Sigmoid colon (tissue), 7 donors: ENCODE data around the gene SLC35F1. TPM values are rescaled to one million over a fixed set of nuclear protein-coding genes. Genes with fewer than 3 reads are reported as not detected.

ENCODE experiments used
- DNase-seq: peaks from one replicate; pipeline ENCODE4 v3.0.0-alpha.2; 2019
- H3K27ac ChIP-seq, 4 donors: fragments of 200-600 bp; sonication (generic); one replicate each; pipeline ENCODE4 v1.5.1; 2016 to 2019; ENCODE audit warnings: mild to moderate bottlenecking in 1 of 4
- H3K27me3 ChIP-seq, 3 donors: fragments of 200-600 bp; sonication (generic); one replicate each; pipeline ENCODE4 v1.5.1; 2019; ENCODE audit warnings: mild to moderate bottlenecking in 1 of 3
- H3K36me3 ChIP-seq, 4 donors: fragments of 200-600 bp; sonication (generic); one replicate each; pipeline ENCODE4 v1.5.1; 2016 to 2019
- H3K4me1 ChIP-seq, 4 donors: fragments of 200-600 bp; sonication (generic); one replicate each; pipeline ENCODE4 v1.5.1; 2017 to 2019
- H3K4me3 ChIP-seq, 4 donors: fragments of 200-600 bp; sonication (generic); one replicate each; pipeline ENCODE4 v1.5.1; 2017 to 2019; ENCODE audit warnings: mild to moderate bottlenecking in 2 of 4, moderate library complexity in 1 of 4
- H3K9me3 ChIP-seq, 4 donors: fragments of 200-600 bp in 3 of 4; sonication (generic) in 3 of 4; one replicate each; pipeline versions ENCODE4 v1.5.1 to v1.6.1; 2013 to 2019
- EP300 ChIP-seq, 4 donors: sonication (generic); formaldehyde crosslinking; IDR thresholded peaks; one replicate each; pipeline ENCODE4 v1.6.1; 2017; ENCODE audit warnings: antibody characterized with exemption in 4 of 4
- POLR2A ChIP-seq, 2 donors: fragments of 450-650 bp; IDR thresholded peaks; one replicate each; pipeline ENCODE4 v1.6.1; 2016; ENCODE audit warnings: antibody characterized with exemption in 2 of 2, mild to moderate bottlenecking in 2 of 2, moderate library complexity in 2 of 2
- POLR2AphosphoS5 ChIP-seq, 4 donors: sonication (generic); formaldehyde crosslinking; IDR thresholded peaks; one replicate each; pipeline ENCODE4 v1.6.1; 2017; ENCODE audit warnings: antibody characterized with exemption in 4 of 4
- WGBS, 2 donors: extraction: QIAGEN DNeasy Blood & Tissue Kit; methylation state at CpG; one replicate each; pipeline ENCODE4 v1.1.7; 2013; 5-methylcytosine and 5-hydroxymethylcytosine counted together
- intact Hi-C: fragments of 100-400 bp; cut with DNase I; formaldehyde crosslinking; loops from one replicate; pipeline ENCODE4 v1.15.1; 2023
- polyA plus RNA-seq, 3 donors: library from polyadenylated mRNA; stranded (reverse); fragments of 200-250 nt; gene quantifications; one replicate each; pipeline ENCODE4 v1.2.3, GENCODE V29; 2013
- total RNA-seq, 4 donors: library from RNA; depleted of rRNA; stranded (reverse); fragments of >200 nt; gene quantifications; one replicate each; pipeline ENCODE4 v1.1.0, GENCODE V29; 2016
- TF ChIP-seq, protein P1 (sequence below), 4 experiments: fragments of 450-650 bp in 3 of 4; fragments of 200-600 bp in 1 of 4; IDR thresholded peaks; one replicate each; pipeline ENCODE4 v1.5.1; 2016 to 2019; ENCODE audit warnings: antibody characterized with exemption in 4 of 4, mild to moderate bottlenecking in 3 of 4, moderate library complexity in 2 of 4
- donor health status: healthy with polysubstance abuse.
- donor health status: Bipolar disorder and iron deficiency.
- donor health status: healthy.

Gene SLC35F1
- total and polyA plus RNA-seq, 7 donors: under 0.01 to 8.9 (median 4.0) TPM; not detected in 1

DNA sequence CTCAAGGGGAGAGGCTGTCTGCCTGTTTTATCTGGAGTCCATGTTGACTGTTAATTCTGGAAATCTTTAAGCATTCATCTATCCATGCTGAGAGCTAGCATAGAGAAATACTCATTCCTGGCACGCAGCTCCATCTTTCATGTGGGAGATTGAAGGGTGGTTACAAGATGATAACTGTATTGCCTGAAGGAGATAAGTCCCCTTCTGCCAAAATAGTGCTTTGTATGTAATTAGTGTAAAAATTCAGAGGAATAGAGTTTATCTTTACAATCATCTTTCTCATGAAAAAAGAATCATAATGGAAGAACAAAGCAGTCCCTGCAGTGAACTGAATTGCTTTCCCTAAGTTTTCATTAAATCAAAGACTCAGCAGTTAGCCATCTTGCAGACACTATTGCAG is 256.5 kb downstream of the SLC35F1 start:
- intact Hi-C loops: no loop called here

DNA sequence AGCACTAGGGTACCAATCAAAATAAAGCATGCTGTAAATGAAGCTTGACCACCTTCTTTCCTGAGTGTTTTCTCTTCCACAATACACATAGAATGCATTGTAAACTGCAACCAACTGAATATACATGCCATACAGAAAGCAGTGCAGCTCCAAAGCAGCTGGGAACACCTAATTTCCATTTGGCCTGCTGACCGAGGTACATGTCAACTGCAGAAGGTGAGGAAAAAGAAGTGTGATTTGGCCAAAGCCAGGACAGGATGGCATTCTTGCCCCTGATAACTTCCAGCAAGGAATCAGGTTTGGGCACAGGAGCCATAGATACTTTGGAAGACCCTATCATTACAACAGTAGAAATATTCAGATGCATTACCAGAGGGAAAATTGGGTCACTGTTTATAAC is 258.4 kb downstream of the SLC35F1 start:
- intact Hi-C loops: no loop called here
- Histone ChIP-seq H3K4me1 (no peaks in the 10 kb centered on the region), H3K27me3 (no peaks in the 10 kb centered on the region), H3K27ac (no peak overlapping the region), H3K9me3 (no peaks in the 10 kb centered on the region), H3K36me3 (no peaks in the 10 kb centered on the region), H3K4me3 (no peak overlapping the region)
- no peak for DNase-seq
- no peak for TF ChIP-seq EP300 (IDR thresholded peaks at IDR 0.05)
- TF ChIP-seq, protein P1, sequence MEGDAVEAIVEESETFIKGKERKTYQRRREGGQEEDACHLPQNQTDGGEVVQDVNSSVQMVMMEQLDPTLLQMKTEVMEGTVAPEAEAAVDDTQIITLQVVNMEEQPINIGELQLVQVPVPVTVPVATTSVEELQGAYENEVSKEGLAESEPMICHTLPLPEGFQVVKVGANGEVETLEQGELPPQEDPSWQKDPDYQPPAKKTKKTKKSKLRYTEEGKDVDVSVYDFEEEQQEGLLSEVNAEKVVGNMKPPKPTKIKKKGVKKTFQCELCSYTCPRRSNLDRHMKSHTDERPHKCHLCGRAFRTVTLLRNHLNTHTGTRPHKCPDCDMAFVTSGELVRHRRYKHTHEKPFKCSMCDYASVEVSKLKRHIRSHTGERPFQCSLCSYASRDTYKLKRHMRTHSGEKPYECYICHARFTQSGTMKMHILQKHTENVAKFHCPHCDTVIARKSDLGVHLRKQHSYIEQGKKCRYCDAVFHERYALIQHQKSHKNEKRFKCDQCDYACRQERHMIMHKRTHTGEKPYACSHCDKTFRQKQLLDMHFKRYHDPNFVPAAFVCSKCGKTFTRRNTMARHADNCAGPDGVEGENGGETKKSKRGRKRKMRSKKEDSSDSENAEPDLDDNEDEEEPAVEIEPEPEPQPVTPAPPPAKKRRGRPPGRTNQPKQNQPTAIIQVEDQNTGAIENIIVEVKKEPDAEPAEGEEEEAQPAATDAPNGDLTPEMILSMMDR (IDR thresholded peaks at IDR 0.05): no peak
- no peak for TF ChIP-seq POLR2AphosphoS5 (IDR thresholded peaks at IDR 0.05)
- no peak for TF ChIP-seq POLR2A (IDR thresholded peaks at IDR 0.05)
- WGBS, 2 donors: 79 to 82% methylated on average over 1 of the region's 1 CpG

More for the DNA sequence above, 256.5 kb downstream of the SLC35F1 start:
- Histone ChIP-seq H3K9me3 (no peaks in the 10 kb centered on the region), H3K27ac (no peak overlapping the region), H3K4me3 (no peak overlapping the region), H3K36me3 (no peaks in the 10 kb centered on the region), H3K27me3 (no peaks in the 10 kb centered on the region), H3K4me1 (no peaks in the 10 kb centered on the region)
- no peak for DNase-seq
- TF ChIP-seq EP300 (IDR thresholded peaks at IDR 0.05) (no peak), POLR2A (IDR thresholded peaks at IDR 0.05) (no peak), POLR2AphosphoS5 (IDR thresholded peaks at IDR 0.05) (no peak)
- TF ChIP-seq, protein P1 (IDR thresholded peaks at IDR 0.05): no peak
- 74 to 81% methylated on average over 1 of the region's 1 CpG for WGBS, 2 donors

DNA sequence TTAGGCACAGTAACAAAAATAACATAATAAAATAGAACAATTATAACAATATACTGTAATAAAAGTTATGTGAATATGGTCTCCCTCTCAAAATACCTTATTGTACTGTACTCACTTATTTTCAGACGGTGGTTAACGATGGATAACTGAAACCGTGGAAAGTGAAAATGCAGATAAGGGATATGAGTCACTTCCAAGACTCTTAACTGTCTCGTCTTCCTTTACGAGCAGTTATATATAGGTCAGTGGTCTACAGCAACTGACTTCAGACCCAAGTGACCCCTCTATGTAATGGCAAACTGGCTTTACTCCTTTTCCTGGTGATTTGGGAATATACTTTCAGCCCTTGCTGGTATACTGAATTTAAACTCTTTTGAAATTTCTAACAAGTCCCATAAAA is 261.4 kb downstream of the SLC35F1 start:
- Histone ChIP-seq H3K4me3 (no peak overlapping the region), H3K9me3 (peaks cover 0 to 2% (median under 1%) of the 10 kb centered on the region in 4 donors), H3K27me3 (no peaks in the 10 kb centered on the region), H3K4me1 (no peaks in the 10 kb centered on the region), H3K27ac (no peak overlapping the region), H3K36me3 (no peaks in the 10 kb centered on the region)
- TF ChIP-seq POLR2A (IDR thresholded peaks at IDR 0.05) (no peak), POLR2AphosphoS5 (IDR thresholded peaks at IDR 0.05) (no peak), EP300 (IDR thresholded peaks at IDR 0.05) (no peak)
- TF ChIP-seq, protein P1 (IDR thresholded peaks at IDR 0.05): no peak
- 47 to 62% methylated on average over 5 of the region's 5 CpGs for WGBS, 2 donors
- intact Hi-C loops: no loop called here
- DNase-seq: no peak

DNA sequence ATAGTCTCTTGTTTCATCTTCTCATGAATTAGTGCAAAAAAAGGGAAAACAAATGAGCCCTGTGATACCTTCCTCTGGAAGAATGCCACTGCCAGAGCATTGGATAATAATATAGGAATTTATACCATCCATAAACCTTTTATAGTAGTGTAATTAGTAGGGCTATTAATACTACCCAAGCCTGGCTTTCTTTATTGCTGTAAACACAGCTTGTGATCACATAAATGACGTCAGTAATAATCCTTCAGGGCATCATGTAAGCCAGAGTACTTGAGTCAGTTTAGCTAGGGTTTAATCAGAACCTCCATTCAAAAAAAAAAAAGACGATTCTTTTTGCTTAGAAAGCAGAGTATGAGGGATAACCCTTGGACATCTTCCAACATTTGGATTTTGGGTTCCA is 264.8 kb downstream of the SLC35F1 start:
- Histone ChIP-seq H3K36me3 (no peaks in the 10 kb centered on the region), H3K9me3 (peaks cover 0 to 10% (median 8%) of the 10 kb centered on the region in 4 donors), H3K4me1 (no peaks in the 10 kb centered on the region), H3K27ac (no peak overlapping the region), H3K4me3 (no peak overlapping the region), H3K27me3 (no peaks in the 10 kb centered on the region)
- intact Hi-C loops: no loop called here
- TF ChIP-seq POLR2A (IDR thresholded peaks at IDR 0.05) (no peak), EP300 (IDR thresholded peaks at IDR 0.05) (no peak), POLR2AphosphoS5 (IDR thresholded peaks at IDR 0.05) (no peak)
- TF ChIP-seq, protein P1 (IDR thresholded peaks at IDR 0.05): no peak
- 41 to 49% methylated on average over 2 of the region's 2 CpGs for WGBS, 2 donors
- no peak for DNase-seq

DNA sequence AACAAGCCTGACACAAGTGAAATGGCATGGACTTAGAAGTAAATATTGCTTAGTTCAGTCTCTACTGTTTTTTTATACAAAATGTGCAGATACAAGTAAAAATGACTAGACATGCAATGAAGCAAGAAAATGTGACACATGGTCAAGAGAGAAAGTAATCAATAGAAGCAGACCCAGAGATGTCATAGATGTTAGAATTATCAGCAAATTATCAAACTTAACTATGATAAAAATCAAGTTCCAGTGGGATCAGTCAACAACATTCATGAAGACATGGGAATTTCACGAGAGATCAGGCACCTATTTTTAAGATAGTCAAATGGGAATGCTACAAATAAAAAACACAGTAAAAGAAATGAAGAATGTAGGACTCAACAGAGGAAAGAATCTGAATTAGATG is 267.0 kb downstream of the SLC35F1 start:
- DNase-seq: no peak
- intact Hi-C loops: no loop called here
- Histone ChIP-seq H3K9me3 (peaks cover 0 to 10% (median 8%) of the 10 kb centered on the region in 4 donors), H3K4me1 (no peaks in the 10 kb centered on the region), H3K27ac (no peak overlapping the region), H3K27me3 (no peaks in the 10 kb centered on the region), H3K4me3 (no peak overlapping the region), H3K36me3 (no peaks in the 10 kb centered on the region)
- no peak for TF ChIP-seq POLR2AphosphoS5 (IDR thresholded peaks at IDR 0.05)
- TF ChIP-seq POLR2A (IDR thresholded peaks at IDR 0.05): no peak
- TF ChIP-seq, protein P1 (IDR thresholded peaks at IDR 0.05): no peak
- TF ChIP-seq EP300 (IDR thresholded peaks at IDR 0.05): no peak
- 71% methylated on average over 1 of the region's 1 CpG for WGBS, 2 donors
